Osteoblast (primary cell): ENCODE data around the gene NME3. TPM values are rescaled to one million over a fixed set of nuclear protein-coding genes. Genes with fewer than 3 reads are reported as not detected.

Source experiments
- DNase-seq: peaks from one replicate; pipeline ENCODE4 v3.0.0; 2011; ENCODE audit warnings: low spot score, mixed read lengths; ENCODE audit not compliant: insufficient read length; ENCODE audit errors: missing footprints
- H2AFZ ChIP-seq: 2 replicates; pipeline ENCODE4 v1.6.0; 2011; ENCODE audit warnings: mild to moderate bottlenecking, low read length
- H3K27ac ChIP-seq: 2 replicates; pipeline ENCODE4 v1.5.1; 2011; ENCODE audit warnings: mild to moderate bottlenecking, low read depth, low read length, moderate library complexity
- H3K27me3 ChIP-seq: 2 replicates; pipeline ENCODE4 v1.6.0; 2012; ENCODE audit warnings: mild to moderate bottlenecking, control low read depth, inconsistent platforms, low read length, moderate library complexity; ENCODE audit not compliant: insufficient read depth
- H3K36me3 ChIP-seq: 2 replicates; pipeline ENCODE4 v1.5.1; 2011; ENCODE audit warnings: mild to moderate bottlenecking, low read length, control low read depth, moderate library complexity; ENCODE audit not compliant: insufficient read depth
- H3K4me1 ChIP-seq: 2 replicates; pipeline ENCODE4 v1.5.1; 2011; ENCODE audit warnings: mild to moderate bottlenecking, low read length, control low read depth, moderate library complexity; ENCODE audit not compliant: insufficient read depth
- H3K4me2 ChIP-seq: 2 replicates; pipeline ENCODE4 v1.6.0; 2011; ENCODE audit warnings: mild to moderate bottlenecking, low read length; ENCODE audit not compliant: insufficient read depth
- H3K4me3 ChIP-seq: fragments of 200-600 bp; sonication (generic); 3 replicates; pipeline ENCODE4 v1.5.1; 2012; ENCODE audit warnings: mild to moderate bottlenecking, low read length, inconsistent platforms; ENCODE audit not compliant: insufficient read depth
- H3K79me2 ChIP-seq: 2 replicates; pipeline ENCODE4 v1.6.0; 2012; ENCODE audit warnings: mild to moderate bottlenecking, low read length, control low read depth, inconsistent platforms; ENCODE audit not compliant: insufficient read depth
- H3K9me3 ChIP-seq: 2 replicates; pipeline ENCODE4 v1.5.1; 2011; ENCODE audit warnings: low read depth, low read length, control low read depth
- H4K20me1 ChIP-seq: 2 replicates; pipeline ENCODE4 v1.6.0; 2012; ENCODE audit warnings: mild to moderate bottlenecking, low read length, control low read depth; ENCODE audit not compliant: insufficient read depth
- CTCF ChIP-seq: IDR thresholded peaks from 2 replicates; pipeline ENCODE4 v1.5.1; 2011; ENCODE audit warnings: mild to moderate bottlenecking, low read depth, low read length, moderate library complexity; ENCODE audit errors: extremely low read depth
- total RNA-seq: library from RNA; depleted of rRNA; stranded (reverse); fragments of >200 nt; gene quantifications from 2 replicates; pipeline ENCODE4 v1.2.3, GENCODE V29; 2012

NME3 gene
- total RNA-seq, 1 donor: 55.4 TPM

DNA sequence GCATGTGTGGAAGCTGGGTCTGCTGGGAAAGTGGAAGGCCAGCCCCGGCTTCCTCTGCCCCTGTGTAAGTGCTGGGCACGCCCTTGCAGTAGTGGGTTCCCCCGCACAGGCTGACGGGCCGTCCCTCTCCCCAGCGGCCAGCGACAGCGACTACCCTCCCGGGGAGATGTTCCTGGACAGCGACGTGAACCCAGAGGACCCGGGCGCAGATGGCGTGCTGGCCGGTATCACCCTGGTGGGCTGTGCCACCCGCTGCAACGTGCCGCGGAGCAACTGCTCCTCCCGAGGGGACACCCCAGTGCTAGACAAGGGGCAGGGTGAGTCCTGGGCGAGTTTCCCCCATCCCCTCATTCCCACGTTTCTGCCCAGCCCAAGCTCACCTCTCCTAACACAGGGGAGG, 5.5 kb downstream of the NME3 start:
- Histone ChIP-seq H3K4me1 (peaks cover 6% of the 10 kb centered on the region), H3K4me2 (no peak overlapping the region), H3K27ac (no peak overlapping the region), H3K27me3 (no peaks in the 10 kb centered on the region), H4K20me1 (peaks cover 16% of the 10 kb centered on the region), H3K36me3 (peaks cover 50% of the 10 kb centered on the region), H2AFZ (no peak overlapping the region), H3K4me3 (no peak overlapping the region), H3K9me3 (no peaks in the 10 kb centered on the region), H3K79me2 (no peaks in the 10 kb centered on the region)
- no peak for DNase-seq
- no peak for TF ChIP-seq CTCF

DNA sequence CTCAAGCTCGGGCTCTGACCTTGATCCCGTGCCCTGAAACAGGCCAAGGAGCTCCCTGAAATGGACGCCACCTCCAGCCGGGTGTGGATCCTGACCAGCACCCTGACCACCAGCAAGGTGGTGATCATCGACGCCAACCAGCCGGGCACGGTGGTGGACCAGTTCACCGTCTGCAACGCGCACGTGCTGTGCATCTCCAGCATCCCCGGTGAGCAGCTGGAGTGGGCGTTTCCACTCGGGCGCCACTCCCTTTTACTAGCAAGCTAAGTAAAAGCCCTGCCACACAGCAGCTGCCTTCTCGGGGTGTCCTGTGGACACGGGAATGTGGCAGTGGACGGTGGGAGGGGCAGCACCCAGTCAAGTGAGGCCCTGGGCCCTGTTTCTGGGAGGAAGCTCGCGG, 6.4 kb downstream of the NME3 start:
- Histone ChIP-seq H3K9me3 (no peaks in the 10 kb centered on the region), H3K79me2 (no peaks in the 10 kb centered on the region), H3K27me3 (no peaks in the 10 kb centered on the region), H4K20me1 (peaks cover 9% of the 10 kb centered on the region), H3K4me1 (no peaks in the 10 kb centered on the region), H3K4me3 (no peak overlapping the region), H3K4me2 (no peak overlapping the region), H3K36me3 (peaks cover 58% of the 10 kb centered on the region), H2AFZ (no peak overlapping the region), H3K27ac (no peak overlapping the region)
- no peak for TF ChIP-seq CTCF
- DNase-seq: no peak

- H3K4me2 ChIP-seq: no peak overlapping the region
- no peaks in the 10 kb centered on the region for H3K79me2 ChIP-seq
- no peak overlapping the region for H2AFZ ChIP-seq
- no peaks in the 10 kb centered on the region for H3K4me1 ChIP-seq
- H3K27ac ChIP-seq: no peak overlapping the region
- peak; percentile 97 for DNase-seq
- H3K27me3 ChIP-seq: no peaks in the 10 kb centered on the region
- no peak overlapping the region for H3K4me3 ChIP-seq
- TF ChIP-seq CTCF: peak; percentile 27
- no peaks in the 10 kb centered on the region for H3K9me3 ChIP-seq
- peaks cover 7% of the 10 kb centered on the region for H4K20me1 ChIP-seq
- H3K36me3 ChIP-seq: peaks cover 61% of the 10 kb centered on the region
Measured at GRCh38 chr16:1763521-1764511, 7.5 kb downstream of the NME3 start.

DNA sequence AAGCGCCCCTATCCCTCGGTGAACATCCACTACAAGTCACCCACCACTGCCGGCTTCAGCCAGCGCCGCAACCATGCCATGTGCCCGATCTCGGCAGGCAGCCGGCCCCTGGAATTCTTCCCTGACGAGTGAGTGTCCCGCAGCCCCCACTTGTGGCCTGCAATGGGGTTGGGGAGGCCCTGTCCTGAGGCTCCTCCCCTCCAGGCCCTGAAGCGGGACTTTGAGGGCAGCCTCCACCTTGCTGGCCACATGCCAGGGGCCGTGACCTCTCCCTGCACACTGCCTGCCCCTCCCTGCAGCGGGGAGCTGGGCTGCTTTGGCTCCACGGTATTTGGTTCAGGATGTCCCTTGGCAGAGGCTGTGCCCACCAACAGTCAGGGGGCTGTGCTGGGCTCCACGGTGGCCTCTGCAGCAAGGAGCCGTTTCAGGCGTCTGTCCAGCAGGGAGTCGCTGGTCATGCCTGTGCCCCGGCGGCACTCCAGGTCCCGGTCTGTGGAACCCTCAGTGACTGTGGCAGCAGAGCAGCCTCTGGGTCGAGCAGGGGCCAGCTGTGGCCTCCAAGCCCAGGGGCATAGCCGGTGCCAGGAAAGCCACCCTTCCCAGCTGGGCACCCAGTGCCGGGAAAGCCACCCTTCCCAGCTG, 8.3 kb downstream of the NME3 start:
- DNase-seq: no peak
- peaks cover 57% of the 10 kb centered on the region for H3K36me3 ChIP-seq
- H4K20me1 ChIP-seq: peaks cover 9% of the 10 kb centered on the region

More for the DNA sequence above, 8.3 kb downstream of the NME3 start:
- Histone ChIP-seq H3K4me2 (no peak overlapping the region), H3K27me3 (no peaks in the 10 kb centered on the region), H3K4me3 (no peak overlapping the region), H2AFZ (no peak overlapping the region), H3K4me1 (no peaks in the 10 kb centered on the region), H3K27ac (no peak overlapping the region), H3K9me3 (no peaks in the 10 kb centered on the region), H3K79me2 (no peaks in the 10 kb centered on the region)
- no peak for TF ChIP-seq CTCF
